Stimulated activated CD8-positive, alpha-beta memory T cell treated with anti-CD3 and anti-CD28 coated beads, Interleukin-4, amount 100 ng/mL, for 4 hours (primary cell): ENCODE results near the gene IDH2.

Experiments
- DNase-seq, 2 donors: peaks; one replicate each; pipeline ENCODE4 v3.0.0-alpha.2; 2020; ENCODE audit warnings: low read depth in 2 of 2, low spot score in 1 of 2

Gene IDH2

DNA sequence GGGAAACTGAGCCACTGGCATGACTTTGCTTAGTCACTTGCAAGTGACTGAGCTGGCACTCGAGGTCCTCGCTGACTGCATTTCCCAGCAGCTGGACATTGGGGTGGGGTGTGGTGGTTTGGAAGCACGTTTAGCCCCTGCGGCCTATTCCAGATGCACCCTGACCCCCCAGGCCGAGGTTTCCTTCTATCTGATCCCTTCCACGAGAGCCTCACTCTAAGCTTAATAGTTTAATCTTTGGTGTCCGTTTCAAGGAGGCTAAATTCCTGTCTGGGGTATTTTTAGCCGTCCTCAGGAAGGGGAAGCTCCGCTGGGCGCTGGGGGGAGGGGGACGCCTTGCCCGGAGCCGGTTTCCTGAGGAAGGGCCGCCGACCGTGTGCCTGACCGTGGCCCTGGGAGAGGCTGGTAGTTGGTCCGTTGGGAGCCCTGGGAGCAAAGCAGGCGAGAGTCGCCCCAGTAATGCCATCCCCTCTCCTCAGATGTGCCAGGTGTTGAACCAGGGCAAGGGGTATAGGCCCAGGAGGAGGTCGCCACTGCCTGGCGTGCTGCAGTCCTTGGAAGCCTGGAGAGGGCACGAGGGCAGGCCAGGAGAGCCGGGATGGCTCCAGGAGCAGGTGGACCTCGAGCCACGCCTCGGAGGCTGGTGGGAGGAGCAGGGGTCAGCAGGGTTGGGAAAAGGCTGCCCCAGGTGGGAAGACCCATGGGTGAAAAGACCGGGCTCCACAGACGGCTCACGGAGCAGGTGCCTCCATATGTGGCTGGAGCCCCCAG lies 37.2 kb downstream of the IDH2 start:
- DNase-seq: no peak

DNA sequence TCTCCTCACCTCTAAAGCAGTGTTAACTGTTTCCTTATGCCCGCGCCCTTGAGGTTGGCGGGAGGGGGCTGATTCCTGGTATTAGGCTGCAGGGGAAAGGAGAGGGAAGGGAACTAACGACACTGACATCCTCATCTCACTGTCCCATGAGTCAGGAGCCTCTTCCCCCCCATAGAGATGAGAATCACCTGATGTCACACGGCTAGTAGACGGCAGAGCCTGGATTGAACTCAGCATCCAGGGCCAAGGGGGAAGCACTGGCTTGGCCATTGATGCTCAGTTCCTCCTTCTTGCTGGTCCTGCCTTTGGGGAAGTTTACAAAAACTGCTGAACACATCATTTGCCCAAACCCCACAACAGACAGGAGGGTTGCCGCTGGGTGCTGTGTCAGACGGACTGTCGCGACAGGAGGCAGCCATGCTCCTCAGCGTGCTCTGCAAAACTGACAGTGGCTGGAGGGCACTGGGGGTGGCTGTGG lies 38.5 kb downstream of the IDH2 start:
- DNase-seq: no peak

DNA sequence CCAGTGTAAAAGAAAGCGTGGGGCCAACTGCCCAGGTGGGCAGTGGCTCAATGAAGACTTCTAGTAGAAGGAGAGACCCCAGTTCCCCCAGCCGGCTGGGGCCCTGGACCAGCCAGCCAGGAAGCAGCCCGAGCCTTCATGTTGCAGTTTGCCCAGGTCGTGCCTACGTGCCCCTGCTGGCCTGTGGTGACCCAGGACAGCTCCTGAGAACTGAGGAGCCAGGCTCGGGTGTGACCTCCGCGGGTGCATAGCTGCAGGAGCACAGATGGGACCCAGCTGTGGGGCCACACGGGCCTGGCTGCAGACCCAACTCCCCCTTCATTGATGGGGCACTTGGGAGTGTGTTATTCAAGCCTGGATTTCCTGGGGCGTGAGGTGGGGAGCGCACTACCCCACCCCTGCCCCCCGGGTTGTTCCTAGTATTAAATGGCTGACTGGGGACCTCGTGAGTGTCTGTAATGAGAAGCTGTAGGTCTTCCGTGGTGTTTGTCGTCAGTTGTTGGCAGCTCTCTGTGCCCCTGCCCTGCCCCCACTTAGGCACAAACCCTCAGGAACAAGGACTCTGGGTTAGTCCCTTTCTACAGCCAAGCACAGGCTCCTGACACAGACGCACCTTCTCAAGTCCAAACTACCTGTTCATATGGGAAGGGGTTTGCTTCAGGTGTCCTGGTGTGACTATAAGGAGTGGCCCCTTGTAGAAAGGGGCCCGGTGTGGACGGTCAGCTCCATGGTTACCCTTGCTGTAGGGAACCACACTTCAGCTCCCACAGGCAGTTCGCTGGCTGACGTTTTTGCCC lies 39.1 kb downstream of the IDH2 start:
- DNase-seq: no peak

DNA sequence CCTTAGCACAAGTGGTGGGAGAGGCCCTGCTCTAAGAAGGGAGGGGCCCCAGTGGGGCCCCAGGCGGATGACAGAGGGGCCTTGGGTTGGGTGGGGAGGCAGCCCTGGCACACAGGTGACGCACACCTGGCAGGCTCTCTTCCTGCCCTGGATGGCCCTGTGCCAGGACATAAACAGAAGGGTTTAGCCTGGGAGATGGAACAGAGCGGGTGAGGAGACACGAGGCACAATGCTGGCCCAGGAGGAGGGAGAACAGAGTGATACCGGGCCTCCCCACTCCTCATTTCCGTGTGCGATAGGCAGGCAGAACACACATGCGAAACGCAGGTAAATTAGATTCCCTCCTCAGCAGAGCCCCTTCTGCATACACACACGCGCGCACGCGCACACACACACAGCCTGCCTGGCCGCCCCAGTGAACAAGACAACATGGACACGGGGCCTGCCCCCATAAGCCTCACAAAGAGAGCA lies 39.8 kb downstream of the IDH2 start:
- DNase-seq: no peak

DNA sequence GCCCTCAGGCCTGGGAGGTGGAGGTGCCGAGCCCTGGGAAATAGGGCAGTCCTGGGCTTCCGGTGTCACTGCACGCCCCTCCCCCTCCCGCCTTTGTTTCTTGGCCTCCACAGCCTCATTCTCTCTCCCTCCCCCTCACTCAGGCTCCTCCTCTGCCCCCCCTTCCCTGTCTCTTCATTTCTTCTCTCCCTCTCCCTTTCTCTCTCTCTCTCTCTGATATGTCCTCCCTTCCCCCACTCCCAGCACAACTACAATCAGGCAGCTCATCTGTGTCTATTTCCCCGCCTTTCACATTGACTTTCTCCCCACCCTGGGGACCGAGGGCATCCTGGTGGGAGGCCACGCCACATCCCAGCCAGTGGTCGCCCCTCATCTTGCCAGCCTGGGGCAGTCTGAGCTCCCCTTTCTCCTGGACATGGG lies 40.2 kb downstream of the IDH2 start:
- DNase-seq: no peak

DNA sequence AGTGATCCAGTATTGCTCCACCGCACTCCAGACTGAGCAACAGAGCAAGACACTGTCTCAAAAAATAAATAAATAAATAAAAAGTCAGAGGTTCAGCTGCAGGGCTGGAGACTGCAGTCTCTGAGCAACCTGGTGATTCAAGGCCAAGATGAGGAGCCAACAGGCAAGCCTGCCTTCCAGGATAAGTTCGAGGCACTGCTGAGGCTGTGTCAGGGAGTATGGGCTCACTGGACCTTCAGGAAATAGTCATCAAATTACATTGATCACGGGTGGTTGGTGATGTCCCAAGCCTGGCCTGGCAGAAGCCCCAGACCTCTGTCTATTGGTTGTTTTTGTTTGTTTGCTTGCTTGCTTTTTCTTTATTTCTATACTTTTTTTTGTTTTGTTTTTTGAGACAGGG lies 41.5 kb downstream of the IDH2 start:
- DNase-seq: no peak

DNA sequence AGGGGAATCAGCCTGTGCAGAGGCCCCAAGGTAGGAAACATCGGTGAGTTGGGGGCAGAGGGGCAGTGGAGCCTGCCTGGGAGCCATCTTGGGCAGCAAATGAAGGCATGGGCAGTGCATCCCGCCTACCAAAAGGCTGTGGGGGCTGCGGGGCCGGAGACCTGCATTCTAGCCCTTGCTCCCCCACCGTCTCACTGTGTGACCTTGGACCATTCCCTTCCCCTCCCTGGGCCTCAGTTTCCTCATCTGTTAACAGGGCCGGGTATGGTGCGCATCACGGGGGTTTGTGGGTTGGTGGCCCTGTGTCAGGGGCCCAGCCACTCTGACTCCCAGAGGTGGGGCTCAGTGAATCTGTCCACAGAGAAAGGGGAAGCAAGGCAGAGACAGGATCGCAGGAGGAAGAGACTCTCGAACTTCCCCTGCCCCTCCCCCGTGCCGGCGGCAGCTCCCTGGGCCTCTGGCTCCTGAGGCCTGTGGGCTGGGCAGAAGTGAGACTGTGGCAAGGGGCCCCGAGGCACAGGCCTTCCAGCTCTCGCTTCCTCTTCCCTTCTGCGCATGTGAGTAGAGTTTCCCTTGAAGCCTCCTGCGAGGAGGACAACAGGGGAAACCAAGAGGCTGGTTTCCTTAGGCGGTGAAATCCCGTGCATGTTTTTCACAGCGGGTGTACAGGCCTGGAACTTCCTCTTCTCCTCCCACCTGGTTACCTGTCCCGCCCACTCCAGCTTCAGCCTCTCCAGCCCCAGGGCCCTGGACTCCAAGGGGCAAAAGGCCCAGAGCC lies 42.9 kb downstream of the IDH2 start:
- peak; percentile 16 to 24 for DNase-seq

DNA sequence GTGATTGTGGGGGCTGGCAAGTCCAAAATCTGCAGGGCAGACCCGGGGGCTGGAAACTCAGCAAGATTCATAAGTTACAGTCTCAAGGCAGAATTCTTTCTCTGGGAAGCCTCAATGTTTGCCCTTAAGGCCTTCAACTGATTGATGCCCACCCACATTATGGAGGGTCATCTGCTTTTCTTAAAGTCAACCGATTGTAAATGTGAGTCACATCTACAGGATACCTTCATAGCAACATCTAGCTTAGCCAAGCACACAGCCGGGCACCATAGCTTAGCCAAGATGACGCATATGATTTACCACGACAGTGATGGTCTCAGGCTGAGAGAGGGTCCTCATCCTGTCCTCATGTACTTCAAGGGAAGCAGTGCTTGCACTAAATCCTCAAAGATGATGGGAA lies 43.5 kb downstream of the IDH2 start:
- no peak for DNase-seq

DNA sequence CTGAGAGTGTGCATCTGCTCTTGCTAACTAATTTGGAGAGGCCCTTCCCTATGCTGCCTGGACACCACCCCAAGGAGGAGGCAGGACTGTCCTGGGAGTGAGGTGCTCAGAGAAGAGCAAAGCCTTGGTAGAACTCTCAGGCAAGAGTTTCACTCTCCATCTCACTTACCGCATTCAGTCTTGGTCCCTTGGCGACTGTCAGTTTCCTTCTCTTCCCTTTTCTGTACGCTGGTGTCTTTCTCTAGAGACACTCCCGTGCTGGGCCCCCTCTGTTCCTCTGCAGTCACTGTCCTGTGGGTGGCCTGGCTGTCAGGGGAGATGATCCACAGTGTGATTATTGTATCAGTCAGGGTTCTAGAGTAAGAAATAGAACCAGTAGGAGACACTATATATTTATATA lies 44.0 kb downstream of the IDH2 start:
- DNase-seq: no peak

DNA sequence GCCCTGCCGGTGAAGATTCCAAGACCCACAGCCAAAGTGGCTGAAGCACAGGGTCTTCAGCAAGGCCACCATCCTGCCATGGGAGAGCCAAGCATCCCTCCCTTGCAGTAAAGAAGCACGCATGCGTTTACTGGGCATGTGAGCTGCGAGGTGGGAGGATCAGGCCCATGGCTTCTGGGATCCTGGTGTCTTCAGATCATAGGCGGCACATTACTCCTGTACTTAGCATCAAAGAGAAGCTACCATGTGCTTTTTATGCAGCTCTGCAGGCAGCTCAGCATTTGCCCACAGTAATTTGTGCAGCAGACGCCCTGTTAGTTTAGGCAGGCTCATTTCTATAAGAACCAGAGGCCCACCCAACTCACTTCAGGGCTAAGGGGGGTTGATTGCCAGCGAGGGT lies 45.7 kb downstream of the IDH2 start:
- DNase-seq: no peak

DNA sequence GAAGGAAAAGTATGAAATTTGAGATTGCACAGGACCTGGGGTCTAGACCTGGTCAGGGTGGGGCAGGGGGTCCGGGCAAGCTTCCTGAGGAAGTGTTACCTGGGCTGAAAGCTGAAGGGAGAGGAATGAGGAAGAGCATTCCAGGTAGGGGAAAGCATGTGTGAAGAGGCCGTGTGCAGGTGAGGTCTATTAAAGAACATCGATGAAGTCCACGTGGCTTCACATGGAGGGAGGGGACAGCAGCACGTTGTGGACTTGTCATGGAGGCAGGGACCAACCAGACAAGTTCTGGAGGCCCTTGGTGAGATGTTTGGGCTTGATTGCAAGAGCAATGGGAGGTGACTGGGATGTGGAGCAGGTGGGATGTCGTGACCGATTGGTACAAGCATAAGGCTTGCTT lies 47.1 kb downstream of the IDH2 start:
- DNase-seq: no peak

DNA sequence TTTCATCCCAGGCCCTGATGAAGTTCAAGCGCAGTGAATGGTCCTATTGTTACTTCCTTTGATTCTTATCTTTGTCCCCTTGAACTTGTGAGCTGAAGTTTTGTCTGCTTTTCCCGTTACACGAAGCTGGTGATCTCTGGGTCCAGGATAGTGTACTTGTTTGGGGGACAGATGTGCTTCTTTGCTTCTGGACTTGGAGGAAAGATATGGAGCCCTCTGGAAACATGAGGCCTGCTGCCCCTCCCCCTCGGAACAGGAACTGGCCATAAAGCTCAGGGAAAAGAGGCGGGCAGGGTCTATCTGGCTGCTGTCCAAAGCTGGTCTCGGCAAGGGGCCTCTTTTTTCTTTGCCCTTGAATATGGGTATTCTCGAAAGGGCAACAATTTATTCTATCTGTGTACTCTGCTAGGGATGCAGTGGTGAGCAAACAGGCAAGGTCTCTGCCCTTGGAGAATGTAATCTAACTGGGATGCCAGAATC lies 47.6 kb downstream of the IDH2 start:
- no peak for DNase-seq

DNA sequence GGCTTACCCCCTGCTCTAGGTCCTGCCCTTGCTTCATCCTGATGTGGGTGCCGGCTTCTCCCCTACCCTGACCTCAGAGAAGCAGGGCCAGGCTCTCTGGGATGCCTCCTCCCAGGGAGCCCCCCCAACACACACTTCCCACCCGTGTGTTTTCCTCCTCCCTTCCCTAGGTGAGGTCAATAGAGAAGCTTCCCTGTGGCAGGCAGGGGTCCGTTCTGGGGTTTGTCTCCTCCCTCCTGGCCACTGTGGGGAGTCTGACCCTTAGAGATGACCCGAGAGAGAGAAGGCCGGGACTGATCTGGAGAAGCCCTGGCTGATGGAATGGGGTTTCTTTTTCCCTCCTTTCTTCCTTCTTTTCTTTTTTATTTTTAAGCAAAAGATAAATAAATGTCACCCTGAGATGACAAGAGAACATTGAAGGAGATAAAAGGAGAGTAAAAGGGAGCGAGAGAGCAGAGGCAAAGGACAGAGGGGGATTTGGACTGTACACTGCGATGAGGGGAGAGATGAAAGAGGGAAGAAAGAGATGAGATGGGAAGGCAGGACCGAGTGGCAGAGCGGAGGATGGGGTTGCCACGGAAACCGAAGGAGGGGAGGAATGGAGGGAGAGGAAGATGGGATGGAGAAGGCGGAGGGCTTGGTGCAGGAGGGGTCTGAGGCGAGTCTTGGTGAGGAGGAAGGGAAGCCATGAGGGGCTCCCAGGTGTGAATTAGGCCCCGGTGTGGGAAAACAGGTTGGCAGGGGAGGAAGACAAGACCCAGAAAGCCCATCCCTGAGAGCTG lies 48.4 kb downstream of the IDH2 start:
- no peak for DNase-seq

DNA sequence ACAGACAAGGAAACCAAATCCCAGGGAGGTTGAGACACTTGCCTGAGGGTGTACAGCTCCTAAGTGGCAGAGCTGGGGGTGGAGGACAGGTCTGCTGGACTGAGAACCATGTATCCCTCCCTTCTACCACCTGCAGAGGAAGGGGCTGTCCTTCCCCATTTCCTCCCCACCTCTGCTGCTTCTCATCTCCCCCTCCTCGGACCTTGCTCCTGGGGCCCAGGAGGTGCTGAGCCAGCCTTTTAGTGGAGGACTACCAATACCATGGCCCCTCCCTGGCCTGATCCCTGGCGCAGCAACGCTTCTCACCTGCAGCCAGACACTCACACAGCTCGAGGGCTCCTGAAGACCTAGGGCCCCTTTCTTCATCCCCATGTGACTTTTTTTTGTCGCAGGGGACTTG lies 50.4 kb downstream of the IDH2 start:
- no peak for DNase-seq

DNA sequence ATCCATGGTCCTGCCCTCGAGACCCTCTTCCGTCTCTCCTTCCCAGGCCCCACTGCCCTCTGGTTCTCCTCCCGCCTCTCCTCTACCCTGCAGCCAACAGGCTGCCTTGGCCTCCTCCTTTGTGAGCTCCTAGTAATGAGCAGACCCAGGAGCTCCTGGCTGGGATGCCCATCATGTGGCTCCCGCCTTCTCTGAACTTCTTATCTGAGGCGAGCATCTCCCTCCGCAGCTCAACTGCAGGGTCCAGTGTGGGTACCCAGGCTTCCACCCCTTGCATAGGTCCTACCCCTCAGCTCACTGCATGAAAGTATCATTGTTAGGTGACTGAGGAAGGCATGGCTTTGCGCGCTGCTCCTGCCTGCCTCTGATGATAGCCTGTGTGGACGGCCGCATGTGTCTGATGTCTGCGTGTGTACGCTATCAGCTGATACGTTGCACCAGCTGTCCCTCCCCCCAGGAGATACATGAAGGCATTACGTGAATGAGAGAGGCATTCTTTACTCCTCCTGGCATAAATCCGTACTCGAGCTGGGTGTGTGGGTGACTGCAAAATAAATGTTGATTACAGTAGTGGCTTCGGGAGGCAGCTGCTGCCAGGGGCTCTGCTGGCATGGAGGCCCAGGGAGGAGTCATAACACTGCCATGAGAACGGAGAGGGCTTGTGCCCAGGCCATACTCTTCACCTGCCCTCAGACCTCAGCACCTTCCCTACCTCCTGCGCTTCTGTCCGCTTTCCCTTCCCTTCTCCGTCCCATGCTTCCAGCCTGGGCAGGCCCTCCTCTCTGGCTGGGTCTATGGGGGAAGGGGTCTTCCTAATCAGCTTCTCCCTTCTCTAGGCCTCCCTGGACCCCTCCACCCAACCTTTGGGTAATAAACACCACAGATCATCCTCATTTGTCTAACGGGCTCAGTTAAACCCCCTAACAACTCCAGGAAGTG lies 52.3 kb downstream of the IDH2 start:
- no peak for DNase-seq

DNA sequence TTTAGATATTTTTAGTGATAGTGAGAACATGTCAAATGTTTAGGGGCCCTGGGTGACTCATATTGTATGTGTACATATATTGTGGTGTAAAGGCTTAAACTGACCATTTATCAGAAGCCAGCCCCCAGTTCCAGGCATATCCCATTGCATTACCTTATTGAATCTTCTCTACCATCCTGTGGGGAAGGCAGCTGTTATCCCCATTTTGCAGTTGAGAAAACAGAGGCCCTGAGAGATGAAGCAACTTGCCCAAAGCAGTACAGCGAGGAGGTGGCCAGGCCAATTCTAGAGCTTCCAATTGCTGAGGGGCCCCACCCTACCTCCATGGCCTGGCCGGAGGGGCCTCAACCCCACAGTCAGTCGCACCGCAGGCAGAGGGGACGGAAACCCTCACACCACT lies 53.2 kb downstream of the IDH2 start:
- no peak for DNase-seq

DNA sequence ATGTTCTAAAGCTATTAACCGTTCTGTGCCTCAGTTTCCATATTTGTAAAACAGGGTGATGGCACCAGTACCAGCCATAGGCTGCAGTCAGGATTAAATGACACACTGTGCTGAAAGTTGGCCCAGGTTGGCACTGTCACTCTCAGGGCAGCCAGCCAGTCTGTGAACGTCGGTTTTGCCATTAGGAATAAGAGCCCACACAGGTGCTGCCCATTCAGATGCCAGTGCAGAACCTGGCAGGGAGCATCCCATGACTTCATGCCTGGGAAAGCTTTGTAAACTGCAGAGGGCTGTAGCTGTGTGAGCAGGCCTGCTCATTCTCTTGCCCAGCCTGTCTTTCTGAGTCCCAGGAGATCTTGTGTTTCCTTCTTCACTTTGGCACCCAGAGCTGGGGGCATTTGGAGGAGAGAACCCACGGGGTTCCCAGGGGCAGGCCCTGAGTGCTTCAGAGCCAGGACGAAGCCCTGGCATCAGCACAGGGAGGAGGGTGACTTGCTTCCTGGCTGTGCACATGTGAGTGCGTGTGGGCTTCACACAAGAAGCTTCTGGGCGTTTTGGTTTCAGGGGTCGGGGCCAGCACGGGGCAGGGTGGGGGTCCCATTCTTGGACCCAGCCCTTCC lies 54.2 kb downstream of the IDH2 start:
- DNase-seq: no peak

DNA sequence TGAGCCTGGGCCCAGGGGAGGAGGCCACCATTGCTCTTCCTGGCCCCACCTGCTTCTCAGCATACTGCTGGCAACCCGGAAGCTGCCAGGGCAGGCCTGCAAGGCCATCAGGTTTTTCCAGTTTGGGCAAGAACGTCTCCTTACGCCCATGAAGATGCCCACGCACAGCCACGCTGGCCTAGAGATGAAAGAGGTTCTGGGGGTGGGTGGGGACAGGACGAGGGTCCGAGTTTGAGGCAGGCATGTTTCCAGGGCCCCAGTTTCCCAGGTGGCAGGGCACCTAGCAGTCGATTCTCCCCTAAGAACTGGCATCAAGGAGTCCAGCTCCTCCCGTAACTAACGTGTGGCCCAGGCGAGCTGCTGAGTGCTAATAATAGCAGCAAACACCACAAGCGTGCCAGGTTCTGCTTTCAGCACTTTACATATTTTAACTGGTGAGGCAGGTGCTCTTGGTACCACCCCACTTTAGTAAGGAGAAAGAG lies 55.3 kb downstream of the IDH2 start:
- DNase-seq: no peak

DNA sequence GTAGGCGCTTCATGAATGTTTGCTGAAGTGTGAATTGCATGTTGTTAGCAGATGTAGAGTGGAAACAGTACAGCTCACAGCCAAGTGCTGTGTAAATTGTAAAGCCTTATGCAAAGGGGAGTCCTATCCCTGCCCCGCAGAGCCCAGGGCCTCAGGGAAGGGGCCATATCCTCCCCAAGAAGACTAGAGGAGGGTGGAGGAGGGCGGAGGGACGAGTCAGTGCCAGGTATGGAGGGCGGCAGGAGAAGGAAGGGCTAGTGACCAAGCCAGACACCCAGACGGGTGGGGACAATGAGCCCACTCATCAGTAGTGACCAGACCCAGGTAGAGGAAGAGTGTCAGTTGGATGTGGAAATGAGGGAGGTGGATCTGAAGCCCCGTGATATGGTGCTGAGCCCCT lies 56.0 kb downstream of the IDH2 start:
- no peak for DNase-seq
